ENCODE measurements around the gene FRMD7.

Gene FRMD7

DNA sequence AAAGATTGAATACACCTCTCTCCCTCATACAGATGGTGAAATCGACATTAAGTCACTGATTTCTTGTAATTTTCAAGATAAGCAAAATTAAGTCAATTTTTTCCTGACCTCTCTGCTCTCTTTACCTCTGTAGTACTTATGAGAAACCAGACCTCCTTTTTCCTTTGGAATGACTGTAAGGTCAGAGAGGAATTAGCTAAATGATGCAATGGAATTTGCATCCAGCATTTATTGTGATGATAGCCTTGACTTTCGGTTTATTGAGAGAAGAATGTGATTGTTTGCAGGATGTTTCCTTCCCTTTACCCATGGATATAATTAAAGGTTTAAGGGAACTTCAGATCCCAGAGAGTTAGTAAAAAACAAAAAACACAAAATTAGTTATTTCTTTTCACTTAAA lies 82.4 kb downstream of the FRMD7 start:
- Mint-ChIP-seq H3K27ac (ENCODE audit: low read depth) (no peak overlapping the region), H3K4me3 (no peak overlapping the region), H3K36me3 (ENCODE audit: insufficient read depth) (peaks cover 2% of the 10 kb centered on the region), H3K9me3 (no peaks in the 10 kb centered on the region), H3K4me1 (peaks cover 35% of the 10 kb centered on the region), H3K27me3 (no peaks in the 10 kb centered on the region)
- DNase-seq (ENCODE audit: low spot score in 2 of 2), result no peak
- no peak for ATAC-seq (replicated peaks; ENCODE audit: extremely low read depth, poor library complexity, severe bottlenecking)

DNA sequence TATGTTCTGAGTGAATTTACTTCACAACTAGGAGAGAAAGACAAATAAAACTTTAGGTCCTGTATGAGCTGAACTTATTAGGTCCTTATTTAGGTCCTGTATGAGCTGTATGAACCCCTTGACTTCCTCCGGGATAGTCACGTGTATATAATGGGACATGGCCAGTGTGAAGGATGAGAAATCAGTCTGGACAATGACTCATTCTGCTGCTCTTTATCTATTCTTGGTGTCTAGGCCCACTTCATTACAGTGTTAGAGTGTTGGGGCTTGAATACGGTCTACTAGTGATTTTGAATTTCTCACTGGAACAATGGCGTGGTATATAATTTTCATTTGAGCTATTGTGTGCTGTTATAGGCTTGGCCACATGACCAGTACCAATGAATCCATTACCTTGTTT lies 82.9 kb downstream of the FRMD7 start:
- Mint-ChIP-seq H3K27me3 (no peaks in the 10 kb centered on the region), H3K27ac (ENCODE audit: low read depth) (no peak overlapping the region), H3K36me3 (ENCODE audit: insufficient read depth) (peaks cover under 1% of the 10 kb centered on the region), H3K4me1 (peaks cover 39% of the 10 kb centered on the region), H3K9me3 (no peaks in the 10 kb centered on the region), H3K4me3 (no peak overlapping the region)
- ATAC-seq (replicated peaks; ENCODE audit: extremely low read depth, poor library complexity, severe bottlenecking) (no peak), DNase-seq (ENCODE audit: low spot score in 2 of 2) (no peak)

DNA sequence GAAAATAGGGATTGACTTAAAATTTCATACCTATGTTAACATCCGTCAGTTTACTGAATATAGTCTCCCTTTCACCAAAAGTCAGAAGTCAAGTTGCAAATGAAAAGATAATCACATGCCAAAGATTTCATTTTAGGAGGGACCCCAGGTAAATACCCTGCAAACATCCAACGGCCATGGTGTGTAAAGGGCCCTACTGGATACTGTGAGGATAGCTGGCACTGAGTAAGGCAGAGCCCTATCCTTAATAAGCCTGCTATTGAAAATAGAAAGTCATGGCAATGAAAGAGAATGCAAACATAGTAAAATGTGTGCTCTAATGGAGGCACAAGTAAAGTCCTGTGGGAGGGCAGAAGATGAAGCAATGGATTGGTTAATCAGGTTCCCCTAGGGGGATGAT lies 83.8 kb downstream of the FRMD7 start:
- Mint-ChIP-seq H3K4me1 (peaks cover 46% of the 10 kb centered on the region), H3K27me3 (no peaks in the 10 kb centered on the region), H3K9me3 (no peaks in the 10 kb centered on the region), H3K27ac (ENCODE audit: low read depth) (no peak overlapping the region), H3K4me3 (no peak overlapping the region), H3K36me3 (ENCODE audit: insufficient read depth) (no peaks in the 10 kb centered on the region)
- ATAC-seq (replicated peaks; ENCODE audit: extremely low read depth, poor library complexity, severe bottlenecking) (no peak), DNase-seq (ENCODE audit: low spot score in 2 of 2) (no peak)

DNA sequence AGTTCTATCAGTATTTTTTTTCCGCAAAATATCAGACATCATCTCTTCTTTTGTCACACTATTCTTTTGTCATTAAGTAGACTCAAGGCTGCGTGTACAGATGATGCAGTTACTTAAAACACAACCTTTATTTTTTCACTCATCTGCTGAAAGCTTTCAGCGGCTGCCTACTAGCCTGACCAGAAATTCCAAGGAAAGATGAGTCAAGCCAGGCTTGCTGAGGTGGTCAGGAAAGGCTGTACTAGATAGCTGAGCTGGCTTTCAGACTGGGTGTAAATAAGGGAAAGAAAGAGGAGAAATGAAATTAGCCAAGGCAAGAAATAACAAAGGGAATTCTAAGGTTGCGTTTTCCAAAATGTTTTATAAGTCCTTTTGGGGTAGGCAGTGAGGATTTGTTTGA lies 86.8 kb downstream of the FRMD7 start:
- no peak overlapping the region for H3K4me3 Mint-ChIP-seq
- ATAC-seq (replicated peaks; ENCODE audit: extremely low read depth, poor library complexity, severe bottlenecking), result no peak

DNA sequence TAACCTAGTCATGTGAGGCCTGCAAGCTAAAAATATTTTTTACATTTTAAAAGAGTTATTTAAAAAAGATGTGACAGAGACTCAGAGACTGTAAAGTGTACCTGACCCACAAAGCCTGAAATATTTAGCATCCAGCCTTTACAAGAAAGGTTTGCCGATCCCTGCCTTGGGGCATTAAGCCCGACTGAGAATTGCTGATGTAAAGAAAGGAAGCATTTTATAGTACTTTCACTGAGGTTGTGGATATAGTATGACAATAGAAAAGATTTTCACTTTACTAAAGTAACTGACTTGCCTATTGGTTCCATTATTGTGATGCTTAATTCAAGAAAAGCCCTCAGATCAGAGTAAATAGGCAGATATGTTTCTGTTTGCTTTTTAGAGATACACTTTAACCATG lies 87.8 kb downstream of the FRMD7 start:
- Mint-ChIP-seq H3K4me1 (peaks cover 55% of the 10 kb centered on the region), H3K27me3 (no peaks in the 10 kb centered on the region), H3K4me3 (no peak overlapping the region), H3K9me3 (no peaks in the 10 kb centered on the region), H3K36me3 (ENCODE audit: insufficient read depth) (peaks cover 6% of the 10 kb centered on the region), H3K27ac (ENCODE audit: low read depth) (no peak overlapping the region)
- ATAC-seq (replicated peaks; ENCODE audit: extremely low read depth, poor library complexity, severe bottlenecking) (no peak), DNase-seq (ENCODE audit: low spot score in 2 of 2) (no peak)

More for the DNA sequence above, 86.8 kb downstream of the FRMD7 start:
- H3K27me3 Mint-ChIP-seq, result no peaks in the 10 kb centered on the region
- H3K27ac Mint-ChIP-seq (ENCODE audit: low read depth), result no peak overlapping the region
- no peak for DNase-seq (ENCODE audit: low spot score in 2 of 2)
- H3K36me3 Mint-ChIP-seq (ENCODE audit: insufficient read depth), result peaks cover 4% of the 10 kb centered on the region
- no peaks in the 10 kb centered on the region for H3K9me3 Mint-ChIP-seq
- H3K4me1 Mint-ChIP-seq, result peaks cover 56% of the 10 kb centered on the region

DNA sequence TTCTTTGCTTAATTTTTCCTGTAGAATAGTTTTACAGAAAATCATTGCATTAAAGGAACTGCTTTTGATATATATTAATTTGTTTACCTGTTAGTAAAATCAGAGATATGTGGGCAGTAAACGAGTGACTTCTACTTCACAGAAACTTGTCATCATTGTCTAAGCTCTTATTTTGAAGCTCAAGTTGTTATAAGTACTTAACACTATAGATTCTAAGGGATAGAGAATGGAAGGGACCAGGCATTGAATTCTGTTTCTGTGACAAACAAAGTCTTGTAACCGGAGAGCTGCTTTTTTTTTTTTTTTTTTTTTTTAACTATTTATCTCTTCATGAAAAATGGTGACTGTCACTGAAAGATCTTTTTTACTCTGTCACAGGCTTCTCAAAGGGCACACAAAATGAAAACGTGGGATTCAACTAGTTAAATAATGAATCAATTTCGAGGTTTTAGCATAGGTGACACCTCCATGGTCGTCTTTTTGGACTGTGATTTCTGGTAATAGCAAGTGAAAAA lies 90.3 kb downstream of the FRMD7 start:
- H3K27ac Mint-ChIP-seq (ENCODE audit: low read depth), result no peak overlapping the region
- no peaks in the 10 kb centered on the region for H3K27me3 Mint-ChIP-seq
- H3K36me3 Mint-ChIP-seq (ENCODE audit: insufficient read depth), result peaks cover 6% of the 10 kb centered on the region
- H3K4me3 Mint-ChIP-seq, result peak overlapping the region; percentile 45
- no peaks in the 10 kb centered on the region for H3K9me3 Mint-ChIP-seq
- DNase-seq (ENCODE audit: low spot score in 2 of 2), result no peak
- no peak for ATAC-seq (replicated peaks; ENCODE audit: extremely low read depth, poor library complexity, severe bottlenecking)
- H3K4me1 Mint-ChIP-seq, result peaks cover 53% of the 10 kb centered on the region

DNA sequence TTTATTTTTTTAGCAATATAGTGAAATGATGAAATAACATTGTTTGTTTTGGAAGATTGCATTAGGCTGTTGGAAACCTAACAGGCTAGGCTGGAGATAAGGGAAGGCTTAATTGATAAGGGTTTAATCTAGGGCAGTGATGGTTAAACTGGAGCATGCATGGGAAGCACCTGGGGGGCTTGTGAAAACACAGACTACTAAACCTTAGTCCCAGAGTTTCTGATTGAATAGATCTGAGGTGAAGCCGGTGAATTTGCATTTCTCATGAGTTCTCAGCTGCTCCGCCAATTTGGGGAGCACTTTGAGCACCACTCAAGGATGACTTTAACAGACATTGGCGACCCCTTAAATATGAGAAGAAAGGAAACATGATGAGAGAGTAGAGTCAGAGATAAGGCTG lies 93.2 kb downstream of the FRMD7 start:
- no peak overlapping the region for H3K27ac Mint-ChIP-seq (ENCODE audit: low read depth)
- no peaks in the 10 kb centered on the region for H3K9me3 Mint-ChIP-seq
- H3K4me3 Mint-ChIP-seq, result peak overlapping the region; percentile 19
- peaks cover 51% of the 10 kb centered on the region for H3K4me1 Mint-ChIP-seq
- DNase-seq (ENCODE audit: low spot score in 2 of 2) (no peak), ATAC-seq (replicated peaks; ENCODE audit: extremely low read depth, poor library complexity, severe bottlenecking) (no peak)
- H3K27me3 Mint-ChIP-seq, result no peaks in the 10 kb centered on the region
- peaks cover 6% of the 10 kb centered on the region for H3K36me3 Mint-ChIP-seq (ENCODE audit: insufficient read depth)

DNA sequence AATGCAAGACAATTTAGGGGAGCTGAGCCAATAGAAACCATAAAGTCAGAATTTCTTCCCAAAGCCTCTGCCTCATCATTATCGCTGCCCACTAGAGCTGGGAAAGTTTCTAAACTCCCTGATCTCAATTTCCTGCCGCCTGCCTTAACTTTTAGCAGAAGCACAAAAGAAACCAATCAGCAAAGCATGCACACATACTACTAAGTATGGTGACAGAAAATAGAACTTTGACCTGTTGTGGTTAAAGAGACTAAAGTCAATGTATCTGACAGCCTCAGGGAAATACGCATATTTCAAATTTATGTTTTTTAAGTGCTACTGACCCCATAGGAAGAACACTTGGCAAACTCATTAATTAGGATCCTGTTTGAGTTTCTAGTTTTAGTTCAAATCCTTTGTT lies 94.7 kb downstream of the FRMD7 start:
- H3K4me3 Mint-ChIP-seq, result no peak overlapping the region

DNA sequence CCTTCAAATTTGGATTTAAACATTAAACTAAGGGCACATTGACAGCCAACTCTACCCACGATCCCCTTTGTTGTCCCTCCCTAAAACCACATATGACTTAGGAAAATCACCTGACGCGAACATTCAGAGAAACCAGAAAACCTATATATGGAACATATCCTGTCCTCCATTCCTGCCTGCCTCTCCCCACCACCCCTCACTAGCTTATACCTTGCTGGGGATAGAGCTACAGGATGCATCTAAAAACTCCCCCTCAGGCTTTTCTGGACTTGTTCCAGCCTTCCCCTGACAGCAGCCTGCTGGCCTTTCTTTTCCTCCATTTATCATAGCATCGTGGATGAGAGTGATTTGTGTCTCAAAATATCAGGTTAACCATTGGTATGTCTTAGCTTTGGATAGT lies 96.0 kb downstream of the FRMD7 start:
- no peaks in the 10 kb centered on the region for H3K27me3 Mint-ChIP-seq
- ATAC-seq (replicated peaks; ENCODE audit: extremely low read depth, poor library complexity, severe bottlenecking) (no peak), DNase-seq (ENCODE audit: low spot score in 2 of 2) (no peak)
- peaks cover 57% of the 10 kb centered on the region for H3K4me1 Mint-ChIP-seq
- H3K4me3 Mint-ChIP-seq, result peak overlapping the region; percentile 18
- H3K9me3 Mint-ChIP-seq, result no peaks in the 10 kb centered on the region
- H3K27ac Mint-ChIP-seq (ENCODE audit: low read depth), result no peak overlapping the region
- H3K36me3 Mint-ChIP-seq (ENCODE audit: insufficient read depth), result peaks cover 6% of the 10 kb centered on the region

More for the DNA sequence above, 94.7 kb downstream of the FRMD7 start:
- H3K4me1 Mint-ChIP-seq, result peaks cover 57% of the 10 kb centered on the region
- no peaks in the 10 kb centered on the region for H3K27me3 Mint-ChIP-seq
- DNase-seq (ENCODE audit: low spot score in 2 of 2) (no peak), ATAC-seq (replicated peaks; ENCODE audit: extremely low read depth, poor library complexity, severe bottlenecking) (no peak)
- no peaks in the 10 kb centered on the region for H3K9me3 Mint-ChIP-seq
- H3K36me3 Mint-ChIP-seq (ENCODE audit: insufficient read depth), result peaks cover 10% of the 10 kb centered on the region
- no peak overlapping the region for H3K27ac Mint-ChIP-seq (ENCODE audit: low read depth)

DNA sequence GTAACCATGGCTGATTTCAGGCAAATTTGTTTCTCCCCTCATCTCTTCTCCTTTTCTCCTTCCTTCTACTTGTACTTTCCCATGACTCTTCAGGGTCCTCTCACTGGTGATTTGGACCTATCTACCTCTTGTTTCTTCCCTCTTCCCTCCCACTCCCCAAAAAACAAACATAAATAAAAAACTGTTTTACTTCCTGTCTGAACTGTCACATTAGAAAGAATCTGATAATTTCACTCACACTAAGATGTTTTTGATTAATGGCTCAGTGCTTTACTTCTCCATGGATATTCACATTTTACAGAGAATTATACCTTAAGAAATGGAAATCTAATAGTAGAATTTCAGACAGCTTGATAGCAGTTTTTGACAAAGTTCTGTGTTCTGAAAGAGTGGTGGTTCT lies 97.6 kb downstream of the FRMD7 start:
- Mint-ChIP-seq H3K27me3 (no peaks in the 10 kb centered on the region), H3K4me3 (no peak overlapping the region), H3K36me3 (ENCODE audit: insufficient read depth) (peaks cover 3% of the 10 kb centered on the region), H3K27ac (ENCODE audit: low read depth) (peak overlapping the region; percentile 5), H3K4me1 (peaks cover 50% of the 10 kb centered on the region), H3K9me3 (no peaks in the 10 kb centered on the region)
- DNase-seq (ENCODE audit: low spot score in 2 of 2) (no peak), ATAC-seq (replicated peaks; ENCODE audit: extremely low read depth, poor library complexity, severe bottlenecking) (no peak)

Data from central memory CD8-positive, alpha-beta T cell (primary cell).